Measurements from ENCODE around the gene YIPF4. TPM values are rescaled to one million over a fixed set of nuclear protein-coding genes. Genes with fewer than 3 reads are reported as not detected.
A peak's percentile ranks its signal among the peaks of the same experiment; 100 is the strongest.

Gene YIPF4
- total RNA-seq, 1 donor from 2014 or later: 21.9 TPM

DNA sequence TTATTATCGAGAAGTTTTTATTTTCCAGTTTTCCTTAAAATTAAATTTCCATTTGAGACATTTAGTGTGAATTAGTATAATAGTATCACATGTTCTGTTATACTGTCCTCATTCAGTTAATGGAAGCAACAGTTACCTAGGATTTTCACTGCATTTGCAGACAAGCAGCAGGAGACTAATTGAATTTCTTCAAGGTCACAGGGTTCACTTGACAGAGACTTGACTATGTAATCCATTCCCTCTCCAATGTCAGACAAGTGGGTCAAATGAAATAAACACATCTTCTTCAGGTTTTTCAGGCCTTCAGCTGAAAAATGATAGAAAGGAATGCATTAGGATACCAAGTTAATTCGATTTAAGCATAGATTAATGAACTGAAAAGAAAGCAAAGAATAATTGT, 39.7 kb upstream of the YIPF4 start:
- no peak for FAIRE-seq
- no peak for DNase-seq (ENCODE audit: low read depth)
- TF ChIP-seq, protein P1, sequence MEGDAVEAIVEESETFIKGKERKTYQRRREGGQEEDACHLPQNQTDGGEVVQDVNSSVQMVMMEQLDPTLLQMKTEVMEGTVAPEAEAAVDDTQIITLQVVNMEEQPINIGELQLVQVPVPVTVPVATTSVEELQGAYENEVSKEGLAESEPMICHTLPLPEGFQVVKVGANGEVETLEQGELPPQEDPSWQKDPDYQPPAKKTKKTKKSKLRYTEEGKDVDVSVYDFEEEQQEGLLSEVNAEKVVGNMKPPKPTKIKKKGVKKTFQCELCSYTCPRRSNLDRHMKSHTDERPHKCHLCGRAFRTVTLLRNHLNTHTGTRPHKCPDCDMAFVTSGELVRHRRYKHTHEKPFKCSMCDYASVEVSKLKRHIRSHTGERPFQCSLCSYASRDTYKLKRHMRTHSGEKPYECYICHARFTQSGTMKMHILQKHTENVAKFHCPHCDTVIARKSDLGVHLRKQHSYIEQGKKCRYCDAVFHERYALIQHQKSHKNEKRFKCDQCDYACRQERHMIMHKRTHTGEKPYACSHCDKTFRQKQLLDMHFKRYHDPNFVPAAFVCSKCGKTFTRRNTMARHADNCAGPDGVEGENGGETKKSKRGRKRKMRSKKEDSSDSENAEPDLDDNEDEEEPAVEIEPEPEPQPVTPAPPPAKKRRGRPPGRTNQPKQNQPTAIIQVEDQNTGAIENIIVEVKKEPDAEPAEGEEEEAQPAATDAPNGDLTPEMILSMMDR (IDR thresholded peaks at IDR 0.05; ENCODE audit: insufficient read depth, low read length, severe bottlenecking): no peak
- Histone ChIP-seq H3K27me3 (ENCODE audit: control insufficient read depth, insufficient read depth, low read length) (no peaks in the 10 kb centered on the region), H3K36me3 (ENCODE audit: control insufficient read depth, insufficient read depth, low read length) (no peaks in the 10 kb centered on the region), H3K4me3 (ENCODE audit: low read depth, low read length) (no peak overlapping the region)

DNA sequence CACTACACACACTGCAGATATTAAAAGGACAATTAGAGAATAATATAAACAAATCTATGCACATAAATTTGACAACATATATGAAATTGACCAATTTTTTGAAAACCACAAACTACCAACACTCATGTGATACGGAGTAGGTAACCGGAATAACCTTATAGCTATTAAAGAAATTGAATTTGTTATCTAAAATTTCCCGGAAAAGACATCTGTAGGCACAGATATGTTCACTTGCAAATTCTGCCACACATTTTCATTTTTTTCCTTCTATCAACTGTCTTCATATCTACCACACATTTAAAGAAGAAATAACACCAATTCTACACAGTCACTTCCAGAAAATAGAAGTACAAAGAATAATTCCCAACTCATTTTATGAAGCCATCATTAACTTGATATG, 35.4 kb upstream of the YIPF4 start:
- Histone ChIP-seq H3K36me3 (ENCODE audit: control insufficient read depth, insufficient read depth, low read length) (no peaks in the 10 kb centered on the region), H3K4me3 (ENCODE audit: low read depth, low read length) (no peak overlapping the region), H3K27me3 (ENCODE audit: control insufficient read depth, insufficient read depth, low read length) (no peaks in the 10 kb centered on the region)
- TF ChIP-seq, protein P1 (IDR thresholded peaks at IDR 0.05; ENCODE audit: insufficient read depth, low read length, severe bottlenecking): no peak
- no peak for DNase-seq (ENCODE audit: low read depth)
- no peak for FAIRE-seq

DNA sequence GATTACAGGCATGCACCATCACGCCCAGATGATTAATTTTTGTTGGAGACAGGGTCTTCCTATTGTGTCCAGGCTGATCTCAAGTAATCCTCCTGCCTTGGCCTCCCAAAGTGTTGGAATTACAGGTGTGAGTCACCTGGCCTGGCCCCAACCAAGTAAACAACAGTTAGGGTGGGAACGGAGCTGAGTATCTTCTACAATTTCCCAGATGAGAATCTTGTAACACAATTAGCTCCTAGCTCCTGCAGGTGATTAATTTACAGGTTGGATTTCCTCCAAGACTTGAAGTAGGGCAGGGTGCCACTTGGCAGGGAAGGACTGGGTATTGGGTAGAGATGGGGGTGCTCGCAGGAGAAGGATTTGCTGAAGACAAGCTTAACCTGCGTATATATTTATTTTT, 30.8 kb upstream of the YIPF4 start:
- FAIRE-seq (no peak), DNase-seq (ENCODE audit: low read depth) (peak; percentile 86)
- H3K36me3 ChIP-seq (ENCODE audit: control insufficient read depth, insufficient read depth, low read length): no peaks in the 10 kb centered on the region
- TF ChIP-seq, protein P1 (IDR thresholded peaks at IDR 0.05; ENCODE audit: insufficient read depth, low read length, severe bottlenecking): no peak
- H3K4me3 ChIP-seq (ENCODE audit: low read depth, low read length): no peak overlapping the region
- no peaks in the 10 kb centered on the region for H3K27me3 ChIP-seq (ENCODE audit: control insufficient read depth, insufficient read depth, low read length)

DNA sequence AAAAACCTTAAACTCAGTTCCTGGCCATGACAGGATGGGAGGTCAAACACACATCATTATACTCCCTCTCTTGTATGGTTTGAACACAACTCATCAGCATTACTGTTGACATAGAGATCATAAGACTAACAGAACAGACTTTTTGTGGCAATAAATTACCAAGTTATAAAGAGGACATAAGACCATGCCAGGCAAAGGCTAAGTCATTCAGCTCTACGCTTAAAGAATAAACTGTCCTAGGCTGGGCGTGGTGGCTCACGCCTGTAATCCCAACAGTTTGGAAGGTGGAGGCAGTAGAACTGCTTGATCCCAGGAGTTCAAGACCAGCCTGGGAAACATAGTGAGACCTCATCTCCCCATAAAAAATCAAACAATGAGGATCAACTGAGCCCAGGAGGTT, 29.4 kb upstream of the YIPF4 start:
- H3K4me3 ChIP-seq (ENCODE audit: low read depth, low read length): no peak overlapping the region
- no peaks in the 10 kb centered on the region for H3K36me3 ChIP-seq (ENCODE audit: control insufficient read depth, insufficient read depth, low read length)
- TF ChIP-seq, protein P1 (IDR thresholded peaks at IDR 0.05; ENCODE audit: insufficient read depth, low read length, severe bottlenecking): no peak
- DNase-seq (ENCODE audit: low read depth) (no peak), FAIRE-seq (no peak)
- H3K27me3 ChIP-seq (ENCODE audit: control insufficient read depth, insufficient read depth, low read length): no peaks in the 10 kb centered on the region

DNA sequence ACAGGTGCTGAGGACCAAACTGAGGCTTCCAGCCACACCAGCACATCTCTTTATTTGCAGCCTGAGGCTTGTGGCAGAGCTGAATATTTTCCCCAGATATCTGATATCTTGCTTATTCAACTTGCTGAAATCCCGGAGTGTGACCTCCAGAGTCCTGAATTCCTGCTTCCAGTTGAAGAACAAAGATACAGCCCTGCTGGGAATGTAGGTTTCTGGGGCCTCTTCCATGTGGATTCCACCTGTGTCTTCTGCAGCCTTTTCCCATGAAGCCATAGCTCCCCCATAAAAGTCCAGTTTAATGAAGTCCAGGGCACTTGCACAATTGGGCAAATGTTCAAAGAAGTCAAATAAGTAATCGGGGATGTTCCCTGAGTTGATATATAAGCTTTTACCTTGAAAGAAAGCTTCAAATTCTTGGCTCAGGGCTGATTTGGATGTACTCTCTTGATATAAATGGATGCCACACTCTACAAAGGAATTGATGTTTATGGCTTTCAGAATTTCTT, 27.9 kb upstream of the YIPF4 start:
- Histone ChIP-seq H3K36me3 (ENCODE audit: control insufficient read depth, insufficient read depth, low read length) (no peaks in the 10 kb centered on the region), H3K27me3 (ENCODE audit: control insufficient read depth, insufficient read depth, low read length) (no peaks in the 10 kb centered on the region), H3K4me3 (ENCODE audit: low read depth, low read length) (no peak overlapping the region)
- TF ChIP-seq, protein P1 (IDR thresholded peaks at IDR 0.05; ENCODE audit: insufficient read depth, low read length, severe bottlenecking): no peak
- peak; percentile 70 for FAIRE-seq
- DNase-seq (ENCODE audit: low read depth): no peak

DNA sequence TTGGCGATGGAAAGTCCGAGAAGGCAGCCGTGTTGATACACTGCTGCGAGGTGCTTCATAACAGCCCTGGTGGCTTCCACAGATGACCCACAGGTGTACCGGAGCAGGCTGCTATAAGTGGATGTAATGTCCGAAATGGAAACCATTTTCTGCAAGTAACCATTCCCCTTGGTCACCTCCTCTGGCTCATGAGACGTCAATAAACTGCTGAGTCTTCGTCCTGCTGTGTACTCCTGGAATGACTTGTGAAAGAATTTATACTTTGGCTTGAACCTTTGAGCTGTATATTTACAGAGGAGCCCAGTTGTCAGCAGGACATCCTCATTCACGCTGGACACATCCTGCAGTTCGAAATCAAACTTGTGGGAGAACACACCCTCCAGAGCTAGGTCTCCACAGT, 27.4 kb upstream of the YIPF4 start:
- Histone ChIP-seq H3K4me3 (ENCODE audit: low read depth, low read length) (no peak overlapping the region), H3K27me3 (ENCODE audit: control insufficient read depth, insufficient read depth, low read length) (no peaks in the 10 kb centered on the region), H3K36me3 (ENCODE audit: control insufficient read depth, insufficient read depth, low read length) (no peaks in the 10 kb centered on the region)
- FAIRE-seq (no peak), DNase-seq (ENCODE audit: low read depth) (no peak)
- TF ChIP-seq, protein P1 (IDR thresholded peaks at IDR 0.05; ENCODE audit: insufficient read depth, low read length, severe bottlenecking): no peak

Measured in bronchial epithelial cell (primary cell).